ENCODE data around the gene KCNQ5.

Gene KCNQ5

DNA sequence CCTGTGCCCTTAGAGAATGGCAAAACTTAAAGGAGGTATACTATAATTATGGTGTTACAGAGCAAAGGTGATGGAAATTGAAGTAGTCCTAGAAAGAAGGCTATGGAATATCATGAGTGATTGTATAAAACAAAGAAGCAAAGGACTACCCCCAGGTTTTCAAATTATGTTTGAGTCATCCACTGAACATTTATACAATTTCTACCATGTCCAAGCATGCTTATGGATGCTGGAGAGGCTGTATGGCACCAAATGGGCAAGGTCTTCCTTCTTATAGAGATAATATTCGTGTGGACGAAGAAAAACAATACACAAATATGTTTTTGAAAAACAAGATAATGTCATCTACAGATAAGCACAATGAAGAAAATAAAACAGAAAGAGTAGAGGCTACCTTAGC, 425.9 kb downstream of the KCNQ5 start:
- no peak for DNase-seq
- in situ Hi-C loops (cut with MboI; ENCODE audit: low pct_unique_long_range_greater_than_20kb, low sequenced_read_pairs): no loop called here

DNA sequence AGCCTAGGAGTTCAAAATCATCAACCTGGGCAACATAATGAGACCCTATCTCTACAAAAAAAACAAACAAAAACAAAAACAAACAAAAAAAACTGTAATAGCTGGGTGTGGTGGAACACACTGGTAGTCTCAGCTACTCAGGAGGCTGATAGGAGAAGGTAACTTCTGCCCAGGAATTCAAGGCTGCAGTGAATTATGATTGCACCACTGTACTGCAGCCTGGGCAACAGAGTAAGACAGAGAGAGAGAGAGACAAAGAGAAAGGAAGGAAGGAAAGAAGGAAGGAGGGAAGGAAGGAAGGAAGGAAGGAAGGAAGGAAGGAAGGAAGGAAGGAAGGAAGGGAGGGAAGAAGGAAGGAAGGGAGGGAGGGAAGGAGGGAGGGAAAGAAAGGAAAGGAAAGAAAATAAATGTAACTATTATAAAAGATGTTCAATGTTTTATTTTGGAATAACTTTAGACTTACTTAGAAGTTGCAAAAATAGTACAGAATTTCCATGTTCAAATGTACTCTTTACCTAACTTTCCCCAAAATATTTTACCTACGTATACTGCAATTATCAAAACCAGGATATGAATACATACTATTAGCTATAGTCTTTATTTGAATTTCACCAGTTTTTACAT, 428.2 kb downstream of the KCNQ5 start:
- in situ Hi-C loops (cut with MboI; ENCODE audit: low pct_unique_long_range_greater_than_20kb, low sequenced_read_pairs): no loop called here
- no peak for DNase-seq

DNA sequence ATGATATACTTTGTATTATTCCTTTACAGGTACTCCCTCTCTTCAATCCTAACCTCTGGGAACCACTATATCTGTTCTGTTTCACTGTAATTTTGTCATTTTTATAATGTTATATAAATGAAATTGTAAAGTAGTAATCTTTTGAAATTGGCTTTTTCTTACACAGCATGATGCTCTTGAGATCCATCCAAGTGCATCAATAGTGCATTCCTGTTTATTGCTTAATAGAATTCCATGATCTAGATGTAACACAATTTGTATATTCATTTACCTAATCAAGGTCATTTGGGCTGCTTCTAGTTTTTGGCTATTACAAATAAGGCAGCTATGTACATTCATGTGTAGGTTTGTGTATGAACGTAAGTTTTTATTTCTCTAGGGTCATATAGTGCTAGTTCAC, 428.8 kb downstream of the KCNQ5 start:
- in situ Hi-C loops (cut with MboI; ENCODE audit: low pct_unique_long_range_greater_than_20kb, low sequenced_read_pairs): no loop called here
- no peak for DNase-seq

DNA sequence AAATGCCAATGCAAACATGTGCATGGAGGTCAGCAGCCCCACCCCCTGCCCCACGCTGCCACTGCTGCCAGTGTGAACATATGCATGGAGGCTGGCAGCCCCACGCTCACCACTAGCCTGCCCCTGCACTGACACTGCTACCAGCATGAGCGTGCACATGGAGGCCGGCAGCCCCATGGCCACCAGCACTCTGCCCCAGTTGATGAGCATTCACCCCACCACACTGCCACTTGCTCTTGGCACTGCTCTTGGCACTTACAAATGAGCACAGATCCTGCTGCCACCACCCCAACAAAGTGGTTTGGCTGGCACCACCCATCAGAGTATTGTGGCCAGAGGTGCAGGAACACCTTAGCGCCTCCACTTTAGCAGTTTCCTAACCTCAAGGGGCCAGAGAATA, 429.3 kb downstream of the KCNQ5 start:
- no peak for DNase-seq
- in situ Hi-C loops (cut with MboI; ENCODE audit: low pct_unique_long_range_greater_than_20kb, low sequenced_read_pairs): no loop called here

DNA sequence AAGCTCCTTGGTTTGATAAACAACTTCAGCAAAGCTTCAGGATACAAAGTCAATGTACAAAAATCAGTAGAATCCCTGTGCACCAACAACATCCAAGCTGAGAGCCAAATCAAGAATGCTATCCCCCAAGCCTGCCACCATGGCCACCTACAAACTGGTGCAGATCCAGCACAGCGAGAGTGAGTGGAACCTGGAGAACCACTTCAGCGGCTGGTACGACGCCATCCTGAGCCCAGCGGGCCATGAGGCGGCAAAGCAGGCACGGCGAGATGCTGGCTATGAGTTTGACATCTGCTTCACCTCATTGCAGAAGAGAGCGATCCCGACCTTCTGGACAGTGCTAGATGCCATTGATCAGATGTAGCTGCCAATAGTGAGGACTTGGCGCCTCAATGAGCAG, 433.1 kb downstream of the KCNQ5 start:
- in situ Hi-C loops (cut with MboI; ENCODE audit: low pct_unique_long_range_greater_than_20kb, low sequenced_read_pairs): no loop called here
- DNase-seq: no peak

DNA sequence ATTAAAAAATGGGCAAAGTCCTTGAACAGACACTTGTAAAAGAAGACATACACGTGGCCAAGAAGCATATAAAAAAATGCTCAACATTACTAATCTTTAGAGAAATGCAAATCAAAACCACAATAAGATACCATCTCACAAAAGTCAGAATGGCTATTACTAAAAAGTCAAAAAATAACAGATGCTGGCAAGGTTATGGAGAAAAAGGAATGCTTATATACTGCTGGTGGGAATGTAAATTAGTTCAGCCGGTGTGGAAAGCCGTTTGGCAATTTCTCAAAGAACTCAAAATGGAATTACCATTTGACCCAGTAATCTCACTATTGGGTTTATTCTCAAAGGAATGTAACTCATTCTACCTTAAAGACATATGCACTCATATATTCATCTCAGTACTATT, 436.9 kb downstream of the KCNQ5 start:
- in situ Hi-C loops (cut with MboI; ENCODE audit: low pct_unique_long_range_greater_than_20kb, low sequenced_read_pairs): no loop called here
- no peak for DNase-seq

DNA sequence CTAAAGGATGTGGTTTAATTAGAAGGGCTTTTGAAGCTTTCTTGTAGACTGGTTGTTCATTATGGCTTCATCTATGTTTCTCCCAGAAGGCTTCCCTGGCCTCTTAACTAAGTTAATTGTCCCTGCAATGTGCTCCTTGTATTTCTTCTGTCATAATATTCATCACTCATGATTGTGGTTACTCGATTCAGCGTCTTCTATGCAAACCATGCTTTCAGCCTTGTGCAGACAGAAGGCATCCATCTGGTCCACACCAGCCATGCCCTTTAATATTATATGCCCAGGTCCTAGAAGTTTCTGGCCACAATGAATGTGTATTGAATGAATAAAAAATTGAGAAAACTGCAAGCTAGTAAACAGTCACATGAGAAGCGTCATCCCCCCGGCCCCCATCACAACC, 440.3 kb downstream of the KCNQ5 start:
- no peak for DNase-seq
- in situ Hi-C loops (cut with MboI; ENCODE audit: low pct_unique_long_range_greater_than_20kb, low sequenced_read_pairs): no loop called here

DNA sequence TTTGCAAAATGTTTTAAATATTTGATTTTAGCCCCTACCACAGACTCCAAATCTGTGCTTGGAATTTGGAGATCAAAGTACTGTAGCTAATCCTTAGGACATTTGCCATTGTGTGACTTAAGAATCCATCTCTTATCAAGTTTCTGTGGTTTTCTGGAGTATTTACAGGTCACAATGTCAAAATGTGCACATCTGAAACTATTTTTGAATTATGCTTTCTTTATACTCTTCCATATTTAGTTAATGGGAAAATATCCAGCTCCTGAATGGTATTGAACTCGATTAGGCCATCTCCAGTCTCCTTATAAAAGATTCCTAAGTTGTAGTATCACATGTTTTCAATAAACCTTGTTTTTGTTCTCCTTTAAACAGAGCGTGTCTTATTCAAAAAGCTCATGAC, 441.0 kb downstream of the KCNQ5 start:
- DNase-seq: no peak
- in situ Hi-C loops (cut with MboI; ENCODE audit: low pct_unique_long_range_greater_than_20kb, low sequenced_read_pairs): no loop called here

DNA sequence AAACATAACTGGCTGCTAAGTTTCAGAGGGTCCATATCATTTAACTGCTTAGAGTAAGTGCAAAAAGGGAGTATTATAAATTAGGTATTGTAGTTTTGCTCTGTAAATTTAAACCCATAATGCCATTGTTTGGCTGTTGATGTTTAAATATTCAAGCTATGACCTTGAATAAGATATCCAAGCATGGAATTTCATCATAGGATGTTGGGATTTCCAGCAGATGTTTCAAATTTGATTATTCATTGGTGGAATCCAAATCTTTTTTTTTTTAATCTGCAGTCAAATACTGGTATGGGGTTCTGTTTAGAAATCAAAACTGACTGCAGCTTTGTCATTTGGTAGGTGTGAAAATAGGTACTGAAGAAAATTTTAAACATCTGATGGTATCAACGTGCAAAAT, 442.4 kb downstream of the KCNQ5 start:
- no peak for DNase-seq
- in situ Hi-C loops (cut with MboI; ENCODE audit: low pct_unique_long_range_greater_than_20kb, low sequenced_read_pairs): no loop called here

DNA sequence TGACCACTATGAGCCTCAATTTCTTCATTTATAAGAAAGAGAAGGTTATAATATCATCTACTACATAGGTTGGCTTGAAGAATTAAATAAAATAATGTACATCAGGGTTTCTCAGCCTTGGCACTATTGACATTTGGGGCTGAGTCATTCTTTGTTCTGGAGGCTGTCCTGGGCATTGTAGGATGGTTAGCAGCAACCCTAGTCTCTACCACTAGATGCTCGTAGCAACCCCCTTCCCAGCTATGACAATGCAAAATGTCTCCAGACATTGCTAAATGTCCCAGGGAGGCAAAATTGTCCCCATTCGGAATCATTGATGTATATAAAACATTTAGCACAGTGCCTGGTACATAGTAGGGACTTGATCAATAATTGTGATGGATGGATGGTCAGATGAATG, 451.4 kb downstream of the KCNQ5 start:
- DNase-seq: no peak
- in situ Hi-C loops (cut with MboI; ENCODE audit: low pct_unique_long_range_greater_than_20kb, low sequenced_read_pairs): no loop called here

DNA sequence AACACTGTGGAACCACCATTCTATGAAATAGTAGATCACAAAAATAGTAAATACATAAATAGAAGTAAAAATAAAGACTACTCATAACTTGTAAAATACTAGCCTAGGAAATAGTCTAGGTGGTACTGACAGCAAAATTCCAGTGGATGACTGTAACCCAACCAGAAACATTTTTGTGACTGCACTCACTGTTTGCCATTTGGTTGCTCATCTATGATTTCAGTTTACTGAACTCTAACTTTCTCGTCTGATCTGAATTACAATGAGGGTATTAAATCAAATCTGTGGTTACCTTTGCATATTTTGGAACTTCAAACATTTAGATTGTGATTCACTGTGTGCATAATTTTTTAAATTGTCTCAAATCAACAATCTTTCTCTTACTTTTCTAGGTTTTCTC, 452.3 kb downstream of the KCNQ5 start:
- DNase-seq: no peak
- in situ Hi-C loops (cut with MboI; ENCODE audit: low pct_unique_long_range_greater_than_20kb, low sequenced_read_pairs): no loop called here

DNA sequence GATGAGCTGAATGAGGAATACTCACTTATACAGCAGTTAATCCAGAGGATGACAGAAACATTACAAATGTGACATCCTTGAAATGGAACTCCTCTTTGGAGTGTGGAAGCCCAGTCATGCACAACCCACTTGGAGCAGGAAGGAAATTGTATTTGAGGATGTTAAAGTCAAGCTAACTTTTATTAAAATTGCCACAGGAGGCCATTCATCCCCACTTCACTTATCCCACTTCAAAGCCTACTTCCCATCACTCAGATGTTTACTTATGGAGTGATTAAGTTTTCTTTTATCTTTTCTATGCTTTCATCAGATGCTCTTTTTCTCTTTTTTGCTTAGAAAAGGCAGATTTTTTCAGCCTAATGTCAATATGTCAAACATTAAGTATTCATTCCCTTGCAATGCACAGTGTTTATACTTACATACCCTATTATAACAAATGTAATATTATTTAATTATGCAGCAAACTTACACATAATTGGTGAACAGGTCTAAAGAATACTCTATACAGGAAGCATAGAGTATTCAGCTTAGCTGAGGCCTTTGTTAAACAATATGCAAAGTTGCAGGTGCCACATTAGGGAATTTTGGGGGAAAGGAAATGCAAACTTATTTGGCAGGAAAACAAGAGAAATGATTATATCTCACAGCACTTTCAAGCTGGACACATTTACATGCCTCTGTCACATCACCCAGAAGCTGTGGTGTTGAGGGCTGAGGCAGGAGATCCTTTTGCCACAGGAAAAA, 454.5 kb downstream of the KCNQ5 start:
- DNase-seq: no peak
- in situ Hi-C loops (cut with MboI; ENCODE audit: low pct_unique_long_range_greater_than_20kb, low sequenced_read_pairs): no loop called here

DNA sequence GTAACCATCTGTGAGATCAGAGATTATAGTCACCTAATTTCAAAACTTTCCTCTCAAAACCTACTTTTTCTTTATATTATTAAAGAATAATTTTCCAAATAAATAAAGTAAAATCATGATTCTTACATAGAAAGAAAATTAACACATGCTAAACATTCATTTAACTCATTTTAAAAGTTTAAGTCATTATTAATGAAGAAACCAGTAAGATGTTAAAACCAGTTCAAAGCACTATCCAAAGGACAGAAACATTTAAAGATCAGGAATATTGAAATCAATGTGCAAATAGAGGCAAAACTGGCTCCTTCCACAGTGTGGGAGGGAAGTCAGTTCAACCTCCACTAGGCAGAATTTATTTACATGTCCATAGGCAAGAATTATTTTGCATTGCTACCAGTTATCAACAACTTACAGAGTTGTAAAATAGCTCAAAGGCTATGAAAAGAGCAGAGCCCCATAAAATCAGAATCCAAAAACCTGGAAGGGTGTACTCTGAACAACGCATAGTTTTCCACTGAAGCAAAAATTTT, 456.5 kb downstream of the KCNQ5 start:
- in situ Hi-C loops (cut with MboI; ENCODE audit: low pct_unique_long_range_greater_than_20kb, low sequenced_read_pairs): no loop called here
- DNase-seq: no peak

DNA sequence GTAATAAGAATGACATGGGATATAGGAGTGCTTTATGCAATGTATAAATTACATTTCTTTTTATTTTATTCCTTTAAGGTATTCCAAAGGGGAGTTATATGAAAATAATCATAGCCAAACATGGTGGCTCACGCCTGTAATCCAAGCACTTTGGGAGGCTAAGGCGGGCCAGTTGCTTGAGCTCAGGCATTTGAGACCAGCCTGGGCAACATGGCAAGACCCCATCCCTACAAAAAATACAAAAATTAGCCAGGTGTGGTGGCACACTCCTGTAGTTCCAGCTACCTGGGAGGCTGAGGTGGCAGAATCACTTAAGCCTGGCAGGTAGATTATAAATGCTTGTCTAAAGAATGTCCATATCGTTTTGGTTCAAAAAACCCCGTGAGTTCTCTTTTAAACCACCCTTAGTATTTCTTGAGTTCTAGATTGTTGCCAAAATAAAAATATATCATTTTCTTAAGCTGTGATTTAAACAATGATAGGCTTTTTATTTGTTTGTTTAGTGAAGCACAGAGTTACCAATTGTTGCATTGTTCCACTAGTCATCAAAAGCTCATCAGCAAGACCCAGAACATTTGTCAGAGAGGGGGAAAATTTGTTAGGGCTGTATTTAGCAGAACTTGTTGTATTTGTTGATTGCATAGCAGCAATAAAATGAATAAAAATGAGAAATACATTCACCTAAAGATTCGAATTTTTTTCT, 457.2 kb downstream of the KCNQ5 start:
- DNase-seq: no peak
- in situ Hi-C loops (cut with MboI; ENCODE audit: low pct_unique_long_range_greater_than_20kb, low sequenced_read_pairs): no loop called here

DNA sequence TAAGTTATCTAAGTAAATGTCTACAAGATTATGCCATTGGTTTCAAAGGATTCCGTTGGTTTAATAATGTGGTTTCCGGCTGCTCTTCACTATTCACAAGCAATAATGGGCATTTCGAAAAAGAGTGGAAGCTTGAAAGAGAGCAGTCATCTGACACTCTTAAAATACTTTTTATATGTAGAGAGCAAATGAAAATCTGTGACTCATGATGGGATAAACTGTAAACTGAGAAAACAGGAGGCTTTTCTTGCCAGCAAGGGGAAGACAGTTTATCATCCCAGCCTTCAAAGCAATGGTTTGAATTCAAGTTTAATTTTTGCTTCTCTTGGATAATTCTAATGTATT, 457.7 kb downstream of the KCNQ5 start:
- in situ Hi-C loops (cut with MboI; ENCODE audit: low pct_unique_long_range_greater_than_20kb, low sequenced_read_pairs): no loop called here
- no peak for DNase-seq

DNA sequence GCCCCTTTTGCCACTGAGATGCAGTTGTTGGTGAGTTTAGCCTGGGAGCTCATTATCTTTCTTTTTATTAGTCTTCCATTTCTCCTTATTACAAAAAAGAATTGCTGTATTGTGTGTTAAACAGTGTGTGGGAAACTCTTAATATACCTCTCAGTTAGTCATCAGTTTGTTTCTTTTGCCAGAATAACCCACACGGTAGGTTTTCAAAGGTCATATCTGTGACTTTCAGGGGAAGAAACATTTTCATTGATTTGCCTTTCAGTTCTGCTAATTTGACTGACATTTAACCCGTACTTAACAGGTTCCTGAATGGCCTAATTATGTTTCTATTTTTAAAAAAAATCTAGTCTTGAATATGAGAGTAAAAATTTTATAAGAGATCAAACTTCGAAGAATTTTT, 458.1 kb downstream of the KCNQ5 start:
- in situ Hi-C loops (cut with MboI; ENCODE audit: low pct_unique_long_range_greater_than_20kb, low sequenced_read_pairs): no loop called here
- no peak for DNase-seq

DNA sequence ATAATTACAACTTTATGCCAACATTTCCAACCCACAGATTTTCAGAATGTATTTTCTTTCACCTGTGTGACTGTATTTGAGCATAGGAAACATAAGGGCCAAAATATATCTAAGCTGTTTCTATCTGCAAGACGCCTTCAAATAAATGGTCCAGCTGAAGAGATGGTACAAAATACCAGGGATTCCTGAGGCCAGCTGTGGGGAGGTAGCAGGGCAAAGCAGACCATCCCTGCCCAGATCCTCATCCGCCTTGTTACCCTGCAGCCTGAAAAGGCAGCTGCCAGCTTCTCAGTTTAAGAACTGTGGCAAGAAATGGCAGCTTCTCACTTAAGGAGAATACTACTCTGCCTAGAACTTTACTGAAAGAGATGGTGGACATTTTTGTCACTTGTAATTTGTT, 460.1 kb downstream of the KCNQ5 start:
- in situ Hi-C loops (cut with MboI; ENCODE audit: low pct_unique_long_range_greater_than_20kb, low sequenced_read_pairs): no loop called here
- no peak for DNase-seq

DNA sequence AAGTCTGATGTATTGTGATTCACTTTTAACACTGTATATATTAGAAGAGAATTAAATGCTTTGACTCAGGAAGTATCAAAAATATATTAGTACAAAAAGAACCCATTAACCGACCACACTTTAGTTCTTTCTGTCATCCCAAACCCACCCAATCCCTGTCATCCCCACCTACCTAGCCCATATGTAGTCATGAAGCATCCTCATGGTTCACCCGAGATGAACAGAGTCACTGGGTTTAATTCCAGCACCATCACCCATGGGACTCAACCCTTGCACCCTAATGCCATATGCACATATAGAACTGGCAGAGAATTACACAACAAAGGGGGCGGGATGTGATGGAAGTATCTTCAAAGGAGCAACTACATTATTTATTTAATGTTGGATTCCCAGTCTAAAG, 462.0 kb downstream of the KCNQ5 start:
- in situ Hi-C loops (cut with MboI; ENCODE audit: low pct_unique_long_range_greater_than_20kb, low sequenced_read_pairs): no loop called here
- DNase-seq: no peak

DNA sequence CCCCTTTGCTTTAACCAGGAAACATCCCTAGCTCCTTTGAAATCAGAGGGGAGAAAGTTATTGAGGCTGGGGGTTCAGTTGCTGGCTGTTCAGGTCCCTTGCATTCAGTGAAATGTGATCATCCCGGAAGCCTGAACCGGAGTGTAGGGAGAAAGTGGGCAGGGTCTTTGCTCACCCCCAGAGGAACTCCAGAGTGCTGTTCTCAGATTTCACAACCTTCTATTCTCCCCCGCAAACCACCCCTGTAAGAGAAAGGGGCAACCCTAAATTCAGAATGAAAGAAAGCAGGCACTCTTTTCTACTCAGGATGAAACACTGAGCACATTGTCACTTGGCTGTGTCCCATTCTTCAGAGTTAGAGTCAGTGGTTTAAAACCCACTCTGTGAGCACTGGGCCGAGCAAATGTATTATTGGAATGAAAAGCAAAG, 463.6 kb downstream of the KCNQ5 start:
- DNase-seq: no peak
- in situ Hi-C loops (cut with MboI; ENCODE audit: low pct_unique_long_range_greater_than_20kb, low sequenced_read_pairs): no loop called here

DNA sequence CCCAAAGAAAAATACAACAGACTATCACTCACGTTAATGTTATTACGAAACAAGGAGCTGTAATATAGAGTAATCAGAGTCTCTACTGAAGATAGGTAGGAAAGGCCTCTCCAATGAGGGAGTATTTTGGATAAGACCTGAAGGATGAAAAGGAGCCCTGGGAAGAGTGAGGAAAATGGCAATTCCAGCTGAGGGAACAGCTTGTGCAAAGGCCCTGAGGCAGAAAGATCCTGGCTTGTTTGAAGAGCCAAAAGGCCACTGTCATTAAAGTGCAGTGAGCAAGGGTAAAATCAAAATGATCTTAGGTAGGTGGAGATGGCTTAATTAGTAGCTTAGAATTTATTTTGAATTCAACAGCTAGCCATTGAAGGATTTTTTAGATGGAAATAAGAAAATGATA, 464.9 kb downstream of the KCNQ5 start:
- DNase-seq: no peak
- in situ Hi-C loops (cut with MboI; ENCODE audit: low pct_unique_long_range_greater_than_20kb, low sequenced_read_pairs): no loop called here
